K562 (cell line): ENCODE data around the gene PNPLA1. TPM values are rescaled to one million over a fixed set of nuclear protein-coding genes. Genes with fewer than 3 reads are reported as not detected.

ENCODE experiments used
- ATAC-seq: fragments of 200-7000 bp; cut with Tn5 transposase; 3 replicates; pipeline ENCODE4 v1.9.1; 2020; ENCODE audit warnings: moderate library complexity
- BruUV-seq: library from RNA; stranded (reverse); fragments of 400-500 nt; replicated peaks from 2 replicates; lab custom pipeline; 2021; lab: Mats Ljungman, UMichigan
- CTCF ChIA-PET: fragments of 300-600 bp; formaldehyde crosslinking; extraction: SDS; loops from one replicate; lab custom pipeline; 2021; ENCODE audit warnings: low intra/inter-chr PET ratio; lab: Yijun Ruan, JAX
- POLR2A ChIA-PET: fragments of 300-600, 350-650 bp; sonication (Branson Sonifier 250); formaldehyde crosslinking; extraction: SDS; loops from one replicate; lab custom pipeline; 2021; ENCODE audit warnings: antibody characterized with exemption, inconsistent platforms; lab: Yijun Ruan, JAX
- DNase-seq, 4 experiments: peaks; one replicate each; pipeline versions ENCODE4 v3.0.0 to v3.0.0-alpha.2; 2011 to 2018; ENCODE audit warnings: low spot score in 3 of 4, mixed read lengths in 3 of 4; ENCODE audit errors: extremely low read depth in 1 of 4
- FAIRE-seq: peaks from 2 replicates; lab custom pipeline; 2011; peaks lifted over from hg19 to GRCh38; lab: Jason Lieb, UNC
- H2AFZ ChIP-seq: 2 replicates; pipeline ENCODE4 v1.6.0; 2011; ENCODE audit warnings: low read depth, low read length, control low read depth, inconsistent platforms
- H3K27ac ChIP-seq: fragments of 200-600 bp; 3 replicates; pipeline ENCODE4 v1.8.0; 2011; ENCODE audit warnings: low read depth, mild to moderate bottlenecking, control low read depth, inconsistent platforms, low read length, moderate library complexity, mixed read lengths; ENCODE audit errors: extremely low read depth
- H3K27me3 ChIP-seq, 2 experiments: fragments of 300-600 bp in 1 of 2; 2 replicates in 1 of 2; 3 replicates in 1 of 2; pipeline versions ENCODE4 v1.6.0 to v1.8.0; 2011; ENCODE audit warnings: inconsistent platforms in 2 of 2, low read length in 2 of 2, mild to moderate bottlenecking in 1 of 2, mixed read lengths in 1 of 2, moderate library complexity in 1 of 2; ENCODE audit not compliant: control insufficient read depth in 2 of 2, insufficient read depth in 2 of 2
- H3K36me3 ChIP-seq: fragments of 300-600 bp; 3 replicates; pipeline ENCODE4 v1.8.0; 2011; ENCODE audit warnings: mild to moderate bottlenecking, low read length, inconsistent platforms; ENCODE audit not compliant: control insufficient read depth, insufficient read depth
- H3K4me1 ChIP-seq, 2 experiments: fragments of 200-600 bp in 1 of 2; replicated peaks in 1 of 2; 2 replicates in 1 of 2; 3 replicates in 1 of 2; pipeline versions ENCODE4 v1.5.1 to v1.8.0; 2011; ENCODE audit warnings: inconsistent platforms in 2 of 2, low read length in 2 of 2, mild to moderate bottlenecking in 1 of 2, mixed read lengths in 1 of 2, moderate library complexity in 1 of 2; ENCODE audit not compliant: control insufficient read depth in 2 of 2, insufficient read depth in 2 of 2
- H3K4me2 ChIP-seq: 2 replicates; pipeline ENCODE4 v1.6.1; 2011; ENCODE audit warnings: low read length, control low read depth, inconsistent platforms, mixed read lengths; ENCODE audit not compliant: insufficient read depth
- H3K4me3 ChIP-seq: fragments of 200-600 bp; sonication (generic), shearing (Covaris generic); 2 replicates; pipeline ENCODE4 v1.5.1; 2016; ENCODE audit warnings: control low read depth, inconsistent platforms
- H3K79me2 ChIP-seq: fragments of 200-600 bp; 3 replicates; pipeline ENCODE4 v1.8.0; 2011; ENCODE audit warnings: low read length, inconsistent platforms; ENCODE audit not compliant: control insufficient read depth, insufficient read depth
- H3K9ac ChIP-seq, 2 experiments: 2 replicates each; pipeline versions ENCODE4 v1.6.0 to v1.6.1; 2011; ENCODE audit warnings: low read depth in 2 of 2, low read length in 2 of 2, control low read depth in 1 of 2, inconsistent platforms in 1 of 2, mild to moderate bottlenecking in 1 of 2, mixed read lengths in 1 of 2; ENCODE audit not compliant: insufficient read depth in 1 of 2
- H3K9me1 ChIP-seq: one replicate; pipeline ENCODE4 v1.6.0; 2011; ENCODE audit warnings: inconsistent platforms, mild to moderate bottlenecking, low read length, moderate library complexity; ENCODE audit not compliant: control insufficient read depth, insufficient read depth
- H3K9me3 ChIP-seq: replicated peaks from 2 replicates; pipeline ENCODE4 v1.5.1; 2011; ENCODE audit warnings: low read depth, low read length, inconsistent platforms; ENCODE audit not compliant: control insufficient read depth, insufficient read depth
- H4K20me1 ChIP-seq: replicated peaks from 2 replicates; pipeline ENCODE4 v1.6.1; 2011; ENCODE audit warnings: low read length, inconsistent platforms, mixed read lengths; ENCODE audit not compliant: control insufficient read depth, insufficient read depth
- CBFA2T3 ChIP-seq: fragments of 450-650 bp; IDR thresholded peaks from 2 replicates; pipeline ENCODE4 v1.6.1; 2017
- CBX3 ChIP-seq, 2 experiments: IDR thresholded peaks; 1 replicate in 1 of 2; 2 replicates in 1 of 2; pipeline ENCODE4 v1.6.1; 2012; ENCODE audit warnings: inconsistent platforms in 2 of 2, low read length in 2 of 2, borderline replicate concordance in 1 of 2, control low read depth in 1 of 2
- ERF ChIP-seq: fragments of 450-650 bp; formaldehyde crosslinking; IDR thresholded peaks from 2 replicates; pipeline ENCODE4 v1.4.0; 2020; ENCODE audit warnings: mild to moderate bottlenecking, mixed read lengths
- GTF2A2 ChIP-seq: IDR thresholded peaks from 2 replicates; pipeline ENCODE4 v1.6.1; 2016; ENCODE audit warnings: mild to moderate bottlenecking, missing genetic modification characterization, missing compliant biosample characterization
- HDAC1 ChIP-seq, 2 experiments: fragments of 450-650 bp; IDR thresholded peaks; 2 replicates each; pipeline ENCODE4 v1.6.1; 2016 to 2017; ENCODE audit warnings: inconsistent platforms in 1 of 2, mild to moderate bottlenecking in 1 of 2, moderate library complexity in 1 of 2
- HDAC8 ChIP-seq: fragments of 450-650 bp; IDR thresholded peaks from 2 replicates; pipeline ENCODE4 v1.6.1; 2016; ENCODE audit warnings: mild to moderate bottlenecking, missing genetic modification characterization, moderate library complexity, missing compliant biosample characterization
- IRF2 ChIP-seq: sonication (generic); formaldehyde crosslinking; IDR thresholded peaks from 2 replicates; pipeline ENCODE4 v1.8.1; 2022; ENCODE audit warnings: mild to moderate bottlenecking, missing genetic modification reagents
- KLF16 ChIP-seq: IDR thresholded peaks from 2 replicates; pipeline ENCODE4 v1.6.1; 2016; ENCODE audit warnings: antibody characterized with exemption
- SREBF1 ChIP-seq: fragments of 150-350 bp; IDR thresholded peaks from 2 replicates; pipeline ENCODE4 v1.6.1; 2014; ENCODE audit warnings: antibody characterized with exemption, low read depth, low read length, borderline replicate concordance
- ZNF316 ChIP-seq: fragments of 450-650 bp; IDR thresholded peaks from 2 replicates; pipeline ENCODE4 v1.6.1; 2016
- whole genome bisulfite sequencing: fragments of 100-300 bp; shearing (Covaris generic); methylation state at CpG from one replicate; pipeline ENCODE4 v1.1.6; 2016; ENCODE audit warnings: low coverage, mixed read lengths; ENCODE audit not compliant: insufficient coverage; ENCODE audit errors: missing lambda C conversion rate; 5-methylcytosine and 5-hydroxymethylcytosine counted together
- in situ Hi-C: fragments of 300-500 bp; cut with MboI; formaldehyde crosslinking; loops from 4 replicates; pipeline ENCODE4 v1.15.0; 2018; ENCODE audit warnings: inconsistent platforms, mixed read lengths
- intact Hi-C: fragments of 100-400 bp; cut with micrococcal nuclease; formaldehyde crosslinking; loops from 2 replicates; pipeline ENCODE4 v1.14.2; 2022
- polyA plus RNA-seq, 8 experiments: library from polyadenylated mRNA; depleted of rRNA in 4 of 8; stranded (reverse) in 5 of 8; unstranded in 3 of 8; fragments of >200 nt; fragmentation: Nextera tagmentation in 2 of 8; fragmentation: Illumina TruSeq in 1 of 8; extraction: Ambion mirVana in 2 of 8; extraction: Trizol in 1 of 8; gene quantifications; 2 replicates each; pipeline versions ENCODE4 v1.2.1 to v1.2.3, GENCODE V29; 2011 to 2014; ENCODE audit warnings: inconsistent platforms in 1 of 8, missing spikeins in 1 of 8
- total RNA-seq, 7 experiments: library from RNA; depleted of rRNA in 6 of 7; stranded (reverse); fragments of >200 nt in 6 of 7; fragmentation: Illumina TruSeq in 2 of 7; extraction: Trizol in 2 of 7; gene quantifications; 2 replicates each; pipeline versions ENCODE4 v1.2.1 to v1.2.3, GENCODE V29; 2011 to 2021; ENCODE audit warnings: low replicate concordance in 1 of 7
- TF ChIP-seq, protein P1 (sequence below): sonication (generic); formaldehyde crosslinking; IDR thresholded peaks from 2 replicates; pipeline ENCODE4 v1.8.0; 2022; ENCODE audit warnings: missing genetic modification reagents, mild to moderate bottlenecking, borderline replicate concordance
- TF ChIP-seq, protein P2 (sequence below): IDR thresholded peaks from 3 replicates; pipeline ENCODE4 v1.6.1; 2011; ENCODE audit warnings: borderline replicate concordance, mild to moderate bottlenecking, moderate library complexity; ENCODE audit not compliant: insufficient read length; ENCODE audit errors: extremely low read depth
- TF ChIP-seq, protein P3 (sequence below): IDR thresholded peaks from 2 replicates; pipeline ENCODE4 v1.6.1; 2016; ENCODE audit warnings: missing genetic modification characterization, missing compliant biosample characterization
- TF ChIP-seq, protein P4 (sequence below): fragments of 450-650 bp; conservative IDR thresholded peaks from 2 replicates; pipeline ENCODE4 v1.6.1; 2016; ENCODE audit warnings: missing genetic modification characterization, low read depth, mild to moderate bottlenecking, control low read depth, missing compliant biosample characterization

The PNPLA1 gene
- total and polyA plus RNA-seq, 9 of the 15 experiments (the other 6 are each of a cell fraction or from before 2014, with no cell fraction given), result 0.04 to 0.27 (median 0.13) TPM; not detected in 2

DNA sequence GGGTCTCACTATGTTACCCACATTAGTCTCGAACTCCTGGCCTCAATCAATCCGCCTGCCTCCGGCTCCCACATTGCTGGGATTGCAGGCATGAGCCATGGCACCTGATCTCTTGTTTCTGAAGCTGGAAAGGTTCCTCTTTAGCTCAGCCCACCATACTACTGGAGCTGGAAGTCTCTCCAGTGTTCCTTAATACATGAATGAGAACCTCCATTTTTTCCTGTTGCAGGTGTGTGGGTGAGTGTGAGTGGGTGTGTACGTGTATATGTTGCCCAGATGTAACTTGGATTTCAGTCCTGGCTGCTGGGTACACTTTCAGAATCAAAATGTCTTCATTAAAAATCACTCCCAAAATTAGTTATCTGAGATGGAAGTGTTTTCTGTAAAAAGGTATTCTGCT is 11.1 kb downstream of the PNPLA1 start:
- Histone ChIP-seq H3K79me2 (no peaks in the 10 kb centered on the region), H3K4me2 (no peak overlapping the region), H2AFZ (no peak overlapping the region), H3K9me3 (no peaks in the 10 kb centered on the region), H3K4me3 (no peak overlapping the region), H3K36me3 (no peaks in the 10 kb centered on the region), H3K9ac (no peak overlapping the region), H3K27me3 (peaks cover 34 to 51% of the 10 kb centered on the region in 2 experiments; a peak in 4 of 5 replicates), H3K27ac (no peak overlapping the region), H4K20me1 (no peaks in the 10 kb centered on the region), H3K4me1 (peaks cover 4% of the 10 kb centered on the region in 2 experiments; a peak in 3 of 5 replicates), H3K9me1 (no peaks in the 10 kb centered on the region)
- FAIRE-seq, result no peak
- intact Hi-C loops, result no loop called here
- ChIA-PET CTCF (no interaction called here), POLR2A (interaction anchor here (0.6 to 1.1 kb wide), 3 partner anchors 9 to 852 kb away, joined by 3 to 4 read pairs (median 3); no protein-coding TSS in a partner anchor)
- no peak for DNase-seq
- no peak for ATAC-seq
- in situ Hi-C loops, result no loop called here
- WGBS, result 0% methylated on average over 4 of the region's 4 CpGs
- no TSS peak for BruUV-seq
- TF ChIP-seq SREBF1 (no peak), KLF16 (no peak), HDAC8 (tag) (no peak), IRF2 (no peak), HDAC1 (IDR thresholded peaks at IDR 0.05) (no peak), ERF (no peak), ZNF316 (no peak), GTF2A2 (tag) (no peak), CBX3 (IDR thresholded peaks at IDR 0.05; ENCODE audit: borderline replicate concordance in 1 of 2, low read length in 2 of 2) (no peak), CBFA2T3 (no peak)
- TF ChIP-seq, protein P1, sequence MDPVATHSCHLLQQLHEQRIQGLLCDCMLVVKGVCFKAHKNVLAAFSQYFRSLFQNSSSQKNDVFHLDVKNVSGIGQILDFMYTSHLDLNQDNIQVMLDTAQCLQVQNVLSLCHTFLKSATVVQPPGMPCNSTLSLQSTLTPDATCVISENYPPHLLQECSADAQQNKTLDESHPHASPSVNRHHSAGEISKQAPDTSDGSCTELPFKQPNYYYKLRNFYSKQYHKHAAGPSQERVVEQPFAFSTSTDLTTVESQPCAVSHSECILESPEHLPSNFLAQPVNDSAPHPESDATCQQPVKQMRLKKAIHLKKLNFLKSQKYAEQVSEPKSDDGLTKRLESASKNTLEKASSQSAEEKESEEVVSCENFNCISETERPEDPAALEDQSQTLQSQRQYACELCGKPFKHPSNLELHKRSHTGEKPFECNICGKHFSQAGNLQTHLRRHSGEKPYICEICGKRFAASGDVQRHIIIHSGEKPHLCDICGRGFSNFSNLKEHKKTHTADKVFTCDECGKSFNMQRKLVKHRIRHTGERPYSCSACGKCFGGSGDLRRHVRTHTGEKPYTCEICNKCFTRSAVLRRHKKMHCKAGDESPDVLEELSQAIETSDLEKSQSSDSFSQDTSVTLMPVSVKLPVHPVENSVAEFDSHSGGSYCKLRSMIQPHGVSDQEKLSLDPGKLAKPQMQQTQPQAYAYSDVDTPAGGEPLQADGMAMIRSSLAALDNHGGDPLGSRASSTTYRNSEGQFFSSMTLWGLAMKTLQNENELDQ (CRISPR knock-in tag), result no peak
- TF ChIP-seq, protein P2, sequence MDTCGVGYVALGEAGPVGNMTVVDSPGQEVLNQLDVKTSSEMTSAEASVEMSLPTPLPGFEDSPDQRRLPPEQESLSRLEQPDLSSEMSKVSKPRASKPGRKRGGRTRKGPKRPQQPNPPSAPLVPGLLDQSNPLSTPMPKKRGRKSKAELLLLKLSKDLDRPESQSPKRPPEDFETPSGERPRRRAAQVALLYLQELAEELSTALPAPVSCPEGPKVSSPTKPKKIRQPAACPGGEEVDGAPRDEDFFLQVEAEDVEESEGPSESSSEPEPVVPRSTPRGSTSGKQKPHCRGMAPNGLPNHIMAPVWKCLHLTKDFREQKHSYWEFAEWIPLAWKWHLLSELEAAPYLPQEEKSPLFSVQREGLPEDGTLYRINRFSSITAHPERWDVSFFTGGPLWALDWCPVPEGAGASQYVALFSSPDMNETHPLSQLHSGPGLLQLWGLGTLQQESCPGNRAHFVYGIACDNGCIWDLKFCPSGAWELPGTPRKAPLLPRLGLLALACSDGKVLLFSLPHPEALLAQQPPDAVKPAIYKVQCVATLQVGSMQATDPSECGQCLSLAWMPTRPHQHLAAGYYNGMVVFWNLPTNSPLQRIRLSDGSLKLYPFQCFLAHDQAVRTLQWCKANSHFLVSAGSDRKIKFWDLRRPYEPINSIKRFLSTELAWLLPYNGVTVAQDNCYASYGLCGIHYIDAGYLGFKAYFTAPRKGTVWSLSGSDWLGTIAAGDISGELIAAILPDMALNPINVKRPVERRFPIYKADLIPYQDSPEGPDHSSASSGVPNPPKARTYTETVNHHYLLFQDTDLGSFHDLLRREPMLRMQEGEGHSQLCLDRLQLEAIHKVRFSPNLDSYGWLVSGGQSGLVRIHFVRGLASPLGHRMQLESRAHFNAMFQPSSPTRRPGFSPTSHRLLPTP, result no peak
- TF ChIP-seq, protein P3, sequence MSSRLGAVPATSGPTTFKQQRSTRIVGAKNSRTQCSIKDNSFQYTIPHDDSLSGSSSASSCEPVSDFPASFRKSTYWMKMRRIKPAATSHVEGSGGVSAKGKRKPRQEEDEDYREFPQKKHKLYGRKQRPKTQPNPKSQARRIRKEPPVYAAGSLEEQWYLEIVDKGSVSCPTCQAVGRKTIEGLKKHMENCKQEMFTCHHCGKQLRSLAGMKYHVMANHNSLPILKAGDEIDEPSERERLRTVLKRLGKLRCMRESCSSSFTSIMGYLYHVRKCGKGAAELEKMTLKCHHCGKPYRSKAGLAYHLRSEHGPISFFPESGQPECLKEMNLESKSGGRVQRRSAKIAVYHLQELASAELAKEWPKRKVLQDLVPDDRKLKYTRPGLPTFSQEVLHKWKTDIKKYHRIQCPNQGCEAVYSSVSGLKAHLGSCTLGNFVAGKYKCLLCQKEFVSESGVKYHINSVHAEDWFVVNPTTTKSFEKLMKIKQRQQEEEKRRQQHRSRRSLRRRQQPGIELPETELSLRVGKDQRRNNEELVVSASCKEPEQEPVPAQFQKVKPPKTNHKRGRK (tag), result no peak
- TF ChIP-seq, protein P4, sequence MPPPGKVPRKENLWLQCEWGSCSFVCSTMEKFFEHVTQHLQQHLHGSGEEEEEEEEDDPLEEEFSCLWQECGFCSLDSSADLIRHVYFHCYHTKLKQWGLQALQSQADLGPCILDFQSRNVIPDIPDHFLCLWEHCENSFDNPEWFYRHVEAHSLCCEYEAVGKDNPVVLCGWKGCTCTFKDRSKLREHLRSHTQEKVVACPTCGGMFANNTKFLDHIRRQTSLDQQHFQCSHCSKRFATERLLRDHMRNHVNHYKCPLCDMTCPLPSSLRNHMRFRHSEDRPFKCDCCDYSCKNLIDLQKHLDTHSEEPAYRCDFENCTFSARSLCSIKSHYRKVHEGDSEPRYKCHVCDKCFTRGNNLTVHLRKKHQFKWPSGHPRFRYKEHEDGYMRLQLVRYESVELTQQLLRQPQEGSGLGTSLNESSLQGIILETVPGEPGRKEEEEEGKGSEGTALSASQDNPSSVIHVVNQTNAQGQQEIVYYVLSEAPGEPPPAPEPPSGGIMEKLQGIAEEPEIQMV (tag), result no peak
